Cortex of kidney (tissue), 1 donor: ENCODE measurements around the gene MB.

Experiments used
- DNase-seq: peaks from one replicate; lab custom pipeline; 2025; lab: John Stamatoyannopoulos, UW

MB gene

DNA sequence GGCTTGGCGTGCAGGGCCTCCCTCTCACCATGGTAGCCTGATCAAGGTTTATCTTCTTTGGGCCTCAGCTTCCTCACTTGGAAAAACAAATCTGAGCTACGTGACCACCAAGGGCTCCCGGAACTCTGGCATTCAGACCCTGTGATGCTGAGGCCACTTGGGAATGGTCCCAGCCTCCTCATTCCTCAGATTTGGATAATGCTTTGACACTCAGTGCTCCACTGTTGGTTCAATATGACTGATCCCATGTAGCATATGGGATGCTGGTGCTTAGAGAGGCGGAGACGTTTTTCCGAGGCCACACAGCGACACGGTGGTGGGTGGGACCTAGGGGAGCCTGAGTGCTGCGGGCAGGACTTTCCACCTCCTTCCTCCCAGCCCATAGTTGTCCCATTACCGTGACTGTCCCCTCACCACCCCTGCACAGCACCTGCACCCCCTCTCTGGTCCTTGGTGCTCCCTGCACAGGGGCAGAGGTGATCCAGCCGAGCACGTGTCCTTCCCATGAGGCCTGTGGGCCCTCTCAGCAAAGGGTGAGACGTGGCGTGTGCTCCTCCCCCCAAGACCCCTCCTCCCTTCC, 23.1 kb downstream of the MB start:
- no peak for DNase-seq

DNA sequence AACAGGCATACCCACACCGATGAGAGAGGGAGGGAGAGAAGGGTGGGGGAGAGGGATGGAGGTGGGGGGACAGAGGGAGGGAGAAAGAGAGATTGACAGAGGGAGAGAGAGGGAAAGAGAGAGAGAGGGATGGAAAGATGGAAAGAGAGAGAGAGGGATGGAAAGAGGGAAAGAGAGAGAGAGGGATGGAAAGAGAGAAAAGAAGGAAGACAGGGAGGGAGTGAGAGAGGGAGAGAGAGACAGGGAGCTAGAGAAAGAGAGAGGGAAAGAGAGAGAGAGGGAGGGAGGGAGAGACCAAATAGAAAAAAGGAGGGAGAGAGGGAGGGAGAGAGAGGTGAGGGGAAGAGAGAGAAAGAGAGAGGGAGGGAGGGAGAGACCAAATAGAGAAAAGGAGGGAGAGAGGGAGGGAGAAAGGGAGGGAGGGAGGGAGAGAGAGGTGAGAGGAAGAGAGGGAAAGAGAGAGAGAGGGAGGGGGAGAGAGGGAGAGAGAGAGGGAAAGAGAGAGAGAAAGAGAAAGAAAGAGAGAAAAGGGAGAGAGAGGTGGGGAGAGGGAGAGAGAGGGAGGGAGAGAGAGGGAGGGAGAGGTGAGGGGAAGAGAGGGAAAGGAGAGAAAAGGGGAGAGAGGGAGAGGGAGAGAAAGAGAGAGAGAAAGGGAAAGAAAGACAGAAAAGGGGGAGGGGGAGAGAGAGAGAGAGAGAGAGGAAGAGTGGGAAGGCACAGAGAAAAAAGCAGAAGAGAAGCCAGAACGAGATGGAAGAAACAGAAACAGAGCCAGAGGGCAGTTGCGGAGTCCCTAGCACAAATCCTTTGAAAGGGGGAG, 23.8 kb downstream of the MB start:
- DNase-seq, result no peak

DNA sequence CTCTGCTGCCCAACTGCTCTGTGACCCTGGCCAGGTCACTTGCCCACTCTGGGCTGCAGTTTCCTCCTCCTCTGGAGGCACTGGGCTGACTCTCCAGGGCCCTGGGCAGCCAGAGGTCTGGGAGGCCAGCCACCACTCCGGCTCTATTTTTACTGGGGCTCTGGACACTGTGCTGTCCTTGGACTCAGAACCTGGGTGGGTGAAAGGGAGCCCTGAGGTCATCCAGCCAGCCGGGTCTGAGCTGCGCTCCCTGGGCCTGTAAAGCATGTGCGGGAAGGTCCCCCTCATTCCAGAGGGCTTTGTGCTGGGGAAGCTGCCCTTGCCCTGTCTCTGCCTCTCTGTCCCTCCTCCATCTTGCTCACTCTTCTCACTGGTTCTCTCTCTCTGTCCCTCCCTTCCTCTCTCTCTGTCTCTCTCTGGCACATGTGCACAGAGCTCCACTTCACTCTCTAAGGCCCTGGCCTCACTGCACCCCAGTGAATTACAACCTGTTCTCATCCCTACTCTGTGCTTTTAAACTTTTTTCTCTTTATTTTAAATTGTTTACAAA, 24.6 kb downstream of the MB start:
- no peak for DNase-seq

DNA sequence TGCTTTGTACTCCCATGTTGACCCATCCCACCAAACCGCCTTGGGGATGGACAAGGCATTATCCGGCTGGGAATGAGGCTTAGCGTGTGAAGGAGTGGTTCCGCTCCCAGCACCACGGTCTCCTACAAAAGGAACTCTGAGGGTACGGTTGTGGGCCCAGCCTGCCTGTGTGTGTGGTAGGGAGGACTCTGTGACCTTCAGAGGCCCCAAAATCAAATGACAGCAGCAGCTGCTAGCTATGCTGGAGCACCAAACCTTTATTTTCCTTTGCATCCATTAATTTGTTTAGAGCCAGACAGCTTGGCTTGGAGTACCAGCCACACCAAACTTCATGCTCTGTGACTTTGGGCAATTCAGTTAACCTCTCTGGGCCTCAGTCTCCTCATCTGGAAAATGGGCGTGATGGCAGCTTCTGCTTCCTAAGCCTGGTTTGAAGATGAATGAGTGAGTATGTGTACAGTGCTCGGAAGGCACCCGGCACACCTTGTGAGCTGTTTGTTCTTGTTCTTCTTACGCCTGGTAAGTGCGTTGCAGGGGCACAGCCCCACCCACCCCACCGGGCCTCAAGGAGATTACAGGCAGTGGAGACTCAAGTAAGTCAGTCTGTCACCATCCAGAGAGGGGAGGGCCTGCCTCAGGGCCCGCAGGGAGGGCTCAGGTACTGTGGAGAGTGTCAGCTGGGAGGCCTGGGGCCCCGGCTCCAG, 25.3 kb downstream of the MB start:
- DNase-seq, result no peak

DNA sequence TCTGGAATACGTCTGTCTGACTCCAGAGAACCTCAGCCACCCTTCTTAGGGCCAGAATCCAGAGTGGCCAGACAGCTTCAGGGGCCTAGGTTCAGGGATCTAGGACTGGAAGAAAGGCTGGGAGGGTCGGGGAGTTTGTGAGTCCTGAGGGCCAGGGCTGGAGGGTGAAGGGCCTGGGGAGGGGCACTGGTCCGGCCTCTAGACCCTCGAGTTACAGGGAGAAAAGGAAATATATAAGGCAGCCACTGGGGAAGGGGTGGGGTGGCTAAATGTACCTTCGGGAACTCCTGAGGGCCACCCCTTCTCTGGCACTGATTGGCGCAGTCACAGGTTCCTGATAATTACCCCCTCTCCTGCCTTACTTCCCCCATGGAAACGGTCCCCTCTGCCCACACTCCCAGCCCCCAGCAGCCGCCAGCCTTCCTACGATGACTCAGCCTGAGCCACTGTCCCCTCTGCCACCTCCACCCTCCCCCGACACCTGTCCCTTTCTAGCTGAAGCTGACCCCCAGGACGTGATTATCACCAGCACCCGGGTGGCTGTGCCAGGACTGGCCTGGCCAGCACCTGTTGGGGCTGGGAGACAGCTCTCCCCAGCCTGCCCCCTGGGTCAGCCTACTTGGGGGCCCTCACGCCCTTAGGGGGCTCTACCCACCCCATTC, 26.4 kb downstream of the MB start:
- DNase-seq, result no peak

DNA sequence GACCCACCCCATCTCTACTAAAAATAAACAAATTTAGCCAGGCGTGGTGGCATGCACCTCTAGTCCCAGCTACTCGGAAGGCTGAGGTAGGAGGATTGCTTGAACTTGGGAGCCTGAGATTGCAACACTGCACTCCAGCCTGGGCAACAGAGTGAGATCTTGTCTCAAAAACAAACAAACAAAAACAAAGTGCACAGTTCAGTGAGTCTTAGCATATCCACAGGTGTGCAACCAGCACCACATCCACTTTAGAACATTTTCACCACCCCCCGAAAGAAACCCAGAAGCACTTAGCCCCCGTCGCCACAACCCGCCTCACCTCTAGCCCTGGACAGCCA, 27.4 kb downstream of the MB start:
- no peak for DNase-seq

DNA sequence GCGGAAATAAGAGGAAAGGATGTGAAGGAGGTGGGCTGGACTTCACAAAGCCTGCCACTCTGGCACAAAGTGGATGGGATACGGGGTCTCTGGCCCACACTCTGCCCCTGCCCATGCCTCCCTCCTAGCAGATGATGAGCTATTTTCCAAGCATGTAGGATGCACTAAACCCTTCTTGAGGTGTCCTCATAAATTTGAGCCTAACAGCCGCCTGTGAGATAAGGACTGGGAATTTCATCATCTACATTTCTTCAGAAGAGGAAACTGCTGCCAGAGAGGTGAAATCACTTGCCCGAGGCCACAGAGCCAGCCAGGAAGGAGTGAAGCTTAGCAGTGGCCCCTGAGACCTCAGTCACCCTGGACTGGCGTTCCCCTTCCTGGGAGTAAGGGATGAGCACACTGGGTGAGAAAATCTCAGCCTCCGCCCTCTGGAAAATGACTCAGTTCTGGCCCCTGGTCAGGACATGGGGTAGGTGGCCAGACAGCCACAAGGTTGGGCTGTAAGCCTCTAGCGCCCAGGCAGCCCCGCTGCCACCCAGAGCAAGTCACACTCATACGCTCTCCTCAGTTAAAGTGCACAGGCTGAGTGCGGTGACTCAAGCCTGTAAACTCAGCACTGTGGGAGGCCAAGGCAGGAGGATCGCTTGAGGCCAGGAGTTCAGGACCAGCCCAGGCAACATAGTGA, 27.9 kb downstream of the MB start:
- DNase-seq, result no peak

DNA sequence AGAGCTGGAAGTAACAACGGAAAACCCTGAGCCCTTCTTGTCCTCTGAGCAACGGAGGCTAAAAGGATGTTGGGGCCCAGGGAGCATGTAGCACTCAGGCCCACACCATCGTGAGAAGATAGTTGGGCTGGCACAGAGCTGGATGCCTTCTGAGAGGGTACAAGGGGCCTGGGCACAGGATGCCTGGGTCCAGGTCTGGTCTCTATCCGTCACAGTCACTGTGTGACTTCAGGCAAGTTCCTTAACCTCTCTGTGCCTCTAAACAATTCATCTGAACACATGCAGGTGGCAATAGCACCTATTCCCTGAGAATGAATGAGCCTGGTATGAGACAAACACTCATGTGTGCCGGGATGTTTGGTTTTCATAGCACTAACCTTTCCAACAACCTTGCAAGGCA, 29.2 kb downstream of the MB start:
- DNase-seq, result no peak

DNA sequence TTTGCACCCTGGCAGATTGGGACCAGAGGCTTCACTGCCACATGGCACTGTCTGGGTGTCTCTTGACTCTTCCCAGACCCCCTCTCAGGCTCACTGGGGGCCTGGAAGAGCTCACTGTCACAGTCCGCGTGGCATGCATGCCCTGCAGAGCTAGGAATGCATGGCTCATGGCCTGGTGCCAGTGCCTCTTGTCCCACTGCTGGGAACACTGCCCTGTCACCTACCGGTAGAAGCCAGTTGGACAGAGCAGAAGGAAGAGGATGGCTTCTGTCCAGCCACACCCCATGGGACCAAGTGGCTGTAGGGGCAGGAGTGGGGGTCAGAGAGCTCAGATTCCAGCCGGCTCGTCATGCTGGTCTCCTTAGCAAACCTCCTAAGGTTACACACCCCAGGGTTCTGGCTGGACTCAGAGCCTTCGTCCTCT, 29.7 kb downstream of the MB start:
- DNase-seq, result no peak

DNA sequence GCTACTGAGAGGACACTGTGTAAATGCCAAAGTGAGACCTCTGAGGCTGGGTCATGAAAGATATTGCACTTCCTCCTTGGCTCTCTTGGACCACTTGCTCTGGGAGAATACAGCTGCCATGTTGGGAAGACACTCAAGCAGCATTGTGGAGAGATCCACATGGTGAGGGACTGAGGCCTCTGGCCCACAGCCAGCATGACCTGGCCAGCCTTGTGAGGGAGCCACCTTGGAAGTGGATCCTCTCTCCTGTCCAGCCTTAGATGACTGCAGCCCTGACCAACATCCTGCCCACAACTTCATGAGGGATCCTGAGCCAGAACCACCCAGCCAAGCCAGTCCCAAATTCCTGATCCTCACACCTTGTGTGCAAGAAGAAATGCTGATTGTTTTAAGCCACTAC, 30.4 kb downstream of the MB start:
- no peak for DNase-seq

DNA sequence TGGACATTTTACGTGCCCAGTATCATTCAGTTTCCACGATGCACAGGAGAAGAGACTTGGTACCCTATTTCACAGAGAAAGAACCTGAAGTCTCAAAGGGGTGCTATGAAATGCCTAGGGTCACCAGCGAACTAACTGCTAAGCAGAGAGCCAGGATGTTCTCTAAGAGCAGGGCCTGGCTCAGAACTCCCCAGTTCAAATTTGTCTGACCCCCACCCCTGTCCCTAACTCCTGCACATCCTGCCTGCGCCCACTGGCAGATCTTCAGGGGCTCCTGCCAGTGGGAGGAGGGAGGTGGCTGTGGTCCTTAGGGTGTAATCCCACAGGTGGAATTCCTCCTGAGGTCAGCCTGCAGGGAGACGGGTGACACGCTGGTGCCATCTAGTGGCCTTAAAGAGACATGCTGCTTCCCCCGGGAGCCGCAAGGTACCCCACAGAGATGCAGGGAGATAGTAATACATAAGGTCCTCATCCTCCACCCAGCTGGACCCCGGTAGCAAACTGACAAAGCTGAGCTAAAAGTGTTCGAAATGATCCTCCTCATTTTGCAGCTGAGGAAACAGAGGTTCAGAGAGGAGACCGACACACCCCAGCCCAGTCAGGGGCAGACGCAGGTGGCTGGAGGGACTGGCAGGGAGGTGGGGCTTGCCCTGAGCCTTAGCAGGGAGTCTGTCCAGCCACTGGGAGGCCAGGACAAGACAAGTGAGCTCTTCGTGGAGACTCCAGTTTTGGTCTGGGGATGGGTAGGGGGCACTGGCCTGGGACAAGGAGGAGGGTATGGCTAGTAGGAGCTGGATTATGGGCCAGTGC, 34.1 kb downstream of the MB start:
- no peak for DNase-seq

DNA sequence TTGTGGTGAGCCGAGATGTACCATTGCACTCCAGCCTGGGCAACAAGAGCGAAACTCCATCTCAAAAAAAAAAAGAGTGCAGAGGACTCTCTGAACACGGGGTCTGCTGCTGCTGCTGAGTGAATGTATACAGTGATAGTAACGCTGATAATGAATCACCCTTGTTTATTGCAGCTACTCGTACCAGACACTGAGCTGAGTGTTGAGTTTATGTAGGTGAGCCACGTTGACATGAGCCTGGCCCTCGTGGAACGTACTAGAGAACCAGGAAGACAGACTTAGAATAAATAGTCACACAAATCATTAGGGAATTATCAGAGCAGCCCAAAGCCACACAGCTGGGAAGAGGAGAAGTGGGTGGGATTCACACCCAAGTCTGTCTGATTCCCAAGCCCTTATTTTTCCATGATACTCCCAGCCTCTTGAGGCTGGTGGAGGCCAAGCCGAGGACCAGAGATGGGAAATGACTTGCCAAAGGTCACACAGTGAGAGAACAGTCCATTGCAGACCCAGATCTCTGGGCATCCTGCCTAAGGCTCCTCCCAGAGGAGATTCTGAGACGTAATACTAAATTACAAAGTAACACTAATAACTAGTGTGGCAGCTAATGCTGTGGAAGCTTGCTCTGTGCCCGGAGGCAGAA, 34.8 kb downstream of the MB start:
- DNase-seq, result no peak

DNA sequence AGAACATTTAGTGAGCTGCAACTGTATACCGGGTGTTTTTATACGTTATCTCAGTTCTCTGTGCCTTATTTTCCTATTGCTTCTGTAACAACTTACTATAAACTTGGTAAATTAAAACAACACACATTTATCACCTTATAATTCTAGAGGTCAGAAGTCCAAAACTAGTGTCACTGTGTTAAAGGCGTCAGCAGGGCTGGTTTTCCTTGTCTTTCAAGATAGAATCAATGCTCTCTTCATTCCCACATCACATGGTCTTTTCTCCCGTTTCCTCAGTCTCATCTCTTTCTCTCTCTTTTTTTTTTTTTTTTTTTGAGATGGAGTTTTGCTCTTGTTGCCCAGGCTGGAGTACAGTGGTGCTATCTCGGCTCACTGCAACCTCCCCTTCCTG, 36.1 kb downstream of the MB start:
- no peak for DNase-seq

DNA sequence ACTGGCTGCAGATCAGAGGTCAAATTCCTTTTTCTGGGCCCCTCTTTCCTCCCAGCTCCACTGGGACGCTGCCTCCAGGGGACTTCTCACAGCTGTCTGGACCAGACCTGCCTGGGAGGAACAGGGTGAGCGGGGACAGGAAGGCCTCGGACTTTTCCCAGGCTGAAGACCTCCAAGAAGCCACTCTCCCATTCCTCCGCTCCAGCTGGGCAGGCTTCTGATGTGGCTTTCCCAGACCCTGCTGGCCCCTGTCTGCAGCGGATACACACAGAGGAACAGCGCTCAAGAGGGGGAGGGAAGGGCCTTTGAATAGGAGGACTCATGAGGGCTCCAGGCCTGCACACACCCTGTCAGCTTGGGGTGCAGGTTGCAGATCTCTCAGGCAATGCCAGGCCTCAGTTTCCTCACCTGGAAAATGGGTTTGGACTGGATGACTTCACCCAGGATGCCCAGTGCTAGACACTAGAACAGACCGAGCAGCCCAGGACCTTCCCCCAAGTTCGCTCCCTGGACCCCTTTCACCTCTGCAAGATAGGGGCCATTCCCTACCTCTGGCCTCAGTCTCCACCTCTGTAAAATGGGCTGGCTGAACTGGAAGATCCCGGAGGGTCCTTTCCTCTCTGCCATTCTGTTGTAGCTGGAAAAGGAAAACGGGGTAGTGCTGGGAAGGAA, 36.6 kb downstream of the MB start:
- no peak for DNase-seq

DNA sequence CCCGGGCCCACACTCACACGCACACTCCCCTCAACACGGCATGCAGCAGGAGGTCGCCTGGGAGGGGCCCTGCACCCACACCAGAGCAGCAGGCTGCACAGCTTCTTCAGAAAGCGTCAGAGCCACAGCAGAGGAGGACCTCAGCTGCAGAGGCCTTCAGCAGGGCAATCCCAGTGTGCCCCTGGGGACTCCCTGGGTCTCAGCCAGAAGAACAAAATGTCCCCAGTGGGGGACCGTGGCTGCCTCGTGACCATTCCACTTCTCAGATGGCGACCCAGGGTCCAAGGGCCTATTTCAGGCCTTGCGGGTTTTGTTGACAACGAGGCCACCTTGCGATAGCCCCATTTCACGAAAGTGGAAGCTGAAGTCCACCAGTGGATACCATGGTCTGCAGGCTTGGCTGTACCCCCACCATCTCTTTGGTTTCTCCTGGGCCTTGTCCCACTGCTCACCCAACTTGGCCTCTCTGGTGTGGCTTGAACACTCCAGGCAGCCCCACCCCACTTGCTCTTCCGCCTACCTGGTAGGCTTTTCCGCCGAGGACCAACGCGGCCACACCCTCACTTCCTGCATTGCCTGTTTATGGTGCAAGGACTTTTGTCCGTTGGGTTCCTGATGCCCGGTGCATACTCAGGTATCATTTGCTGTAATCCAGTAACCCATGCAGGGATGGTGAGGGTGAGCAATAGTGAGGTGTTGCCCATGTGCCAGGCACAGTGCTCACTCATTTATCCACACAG, 38.1 kb downstream of the MB start:
- no peak for DNase-seq

DNA sequence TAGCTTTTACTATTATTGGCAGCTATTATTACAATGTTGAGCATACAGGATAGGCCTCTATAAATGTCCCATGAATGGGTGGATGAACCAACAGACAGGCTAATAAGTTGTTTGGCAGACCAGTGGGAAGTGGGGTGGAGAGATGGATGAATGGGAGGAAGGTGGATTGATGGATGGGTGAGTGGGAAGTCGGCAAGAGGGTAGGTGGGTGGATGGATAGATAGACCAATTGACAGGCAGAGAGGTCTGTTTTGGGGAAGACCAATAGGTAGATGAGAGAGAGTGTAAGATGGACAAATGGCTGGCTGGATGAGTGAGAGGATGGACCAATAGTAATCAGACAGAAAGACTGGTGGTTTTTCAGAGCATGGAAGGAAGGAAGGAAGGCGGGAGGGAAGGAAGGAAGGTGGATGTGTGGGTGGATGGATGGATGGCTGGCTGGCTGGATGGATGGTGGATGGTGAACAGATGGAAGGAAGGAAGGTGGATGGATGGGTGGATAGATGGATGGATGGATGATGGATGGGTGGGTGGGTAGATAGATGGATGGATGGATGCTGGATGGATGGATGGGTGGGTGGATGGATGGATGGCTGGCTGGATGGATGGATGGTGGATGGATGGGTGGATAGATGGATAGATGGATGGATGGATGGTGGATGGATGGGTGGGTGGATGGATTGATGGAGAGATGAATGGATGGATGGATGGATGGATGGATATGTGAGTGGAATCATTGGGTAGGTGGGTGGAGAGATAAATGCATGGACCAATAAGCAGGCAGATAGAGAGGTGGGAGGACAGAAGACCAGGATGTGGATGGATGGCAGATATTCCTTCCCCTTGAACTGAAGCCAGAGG, 39.1 kb downstream of the MB start:
- no peak for DNase-seq

DNA sequence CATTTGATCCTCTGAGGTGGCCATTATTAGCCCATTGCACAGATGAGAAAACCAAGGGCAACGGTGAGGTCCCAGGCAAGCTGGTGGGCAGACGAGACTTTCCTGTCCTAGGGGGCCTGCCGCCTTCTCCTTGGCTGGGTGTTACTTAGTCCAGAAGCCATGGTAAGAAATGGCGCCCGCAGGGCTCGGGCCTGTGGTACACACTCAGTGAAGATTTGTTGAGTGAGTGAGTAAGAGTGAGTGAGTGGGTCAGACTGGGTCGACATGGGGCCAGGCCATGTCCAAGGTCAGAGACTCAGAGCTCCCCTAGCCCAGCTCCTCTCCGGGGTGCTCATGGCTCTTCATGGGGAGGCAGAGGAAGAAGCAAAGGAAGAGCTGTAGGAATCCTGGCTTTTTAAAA, 40.5 kb downstream of the MB start:
- DNase-seq, result no peak

DNA sequence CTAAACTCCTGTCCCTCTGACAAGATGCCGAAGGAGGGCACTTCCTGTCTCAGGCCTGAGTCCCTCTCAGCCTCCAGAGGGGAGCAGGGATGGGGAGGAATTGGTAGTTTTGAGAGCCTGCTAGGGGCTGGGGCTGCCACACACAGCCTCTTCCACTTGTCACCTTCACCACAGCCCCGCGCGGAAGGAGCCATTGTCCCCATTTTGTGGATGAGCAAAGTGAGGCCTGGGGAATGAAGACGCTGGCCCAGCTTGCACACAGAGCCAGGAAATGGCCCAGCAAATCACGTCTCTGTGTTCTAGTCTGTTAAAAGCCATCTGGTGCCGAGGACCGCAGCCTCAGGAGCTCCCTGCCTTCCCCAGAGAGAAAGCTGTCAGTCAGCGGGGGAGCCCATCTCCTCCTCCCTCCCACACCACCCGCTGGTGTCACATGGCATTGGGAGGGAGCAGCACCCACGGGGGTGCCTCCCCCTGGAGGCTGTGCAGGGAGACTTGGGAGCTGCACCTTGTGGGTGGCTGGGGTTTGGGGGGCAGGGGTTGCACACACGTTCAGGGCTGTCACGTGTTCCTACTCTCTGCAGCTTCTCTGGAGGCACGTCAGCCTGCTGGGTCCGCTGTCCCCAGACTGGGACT, 41.9 kb downstream of the MB start:
- DNase-seq, result no peak
